K562 (cell line): ENCODE data around the gene SOHLH1. TPM values are rescaled to one million over a fixed set of nuclear protein-coding genes. Genes with fewer than 3 reads are reported as not detected.

Experiments
- ATAC-seq: fragments of 200-7000 bp; cut with Tn5 transposase; 3 replicates; pipeline ENCODE4 v1.9.1; 2020; ENCODE audit warnings: moderate library complexity
- BruUV-seq: library from RNA; stranded (reverse); fragments of 400-500 nt; replicated peaks from 2 replicates; lab custom pipeline; 2021; lab: Mats Ljungman, UMichigan
- CTCF ChIA-PET: fragments of 300-600 bp; formaldehyde crosslinking; extraction: SDS; loops from one replicate; lab custom pipeline; 2021; ENCODE audit warnings: low intra/inter-chr PET ratio; lab: Yijun Ruan, JAX
- POLR2A ChIA-PET: fragments of 300-600, 350-650 bp; sonication (Branson Sonifier 250); formaldehyde crosslinking; extraction: SDS; loops from one replicate; lab custom pipeline; 2021; ENCODE audit warnings: antibody characterized with exemption, inconsistent platforms; lab: Yijun Ruan, JAX
- DNase-seq, 4 experiments: peaks; one replicate each; pipeline versions ENCODE4 v3.0.0 to v3.0.0-alpha.2; 2011 to 2018; ENCODE audit warnings: low spot score in 3 of 4, mixed read lengths in 3 of 4; ENCODE audit errors: extremely low read depth in 1 of 4
- FAIRE-seq: peaks from 2 replicates; lab custom pipeline; 2011; peaks lifted over from hg19 to GRCh38; lab: Jason Lieb, UNC
- H2AFZ ChIP-seq: 2 replicates; pipeline ENCODE4 v1.6.0; 2011; ENCODE audit warnings: low read depth, low read length, control low read depth, inconsistent platforms
- H3K27ac ChIP-seq: fragments of 200-600 bp; 3 replicates; pipeline ENCODE4 v1.8.0; 2011; ENCODE audit warnings: low read depth, mild to moderate bottlenecking, control low read depth, inconsistent platforms, low read length, moderate library complexity, mixed read lengths; ENCODE audit errors: extremely low read depth
- H3K27me3 ChIP-seq, 2 experiments: fragments of 300-600 bp in 1 of 2; 2 replicates in 1 of 2; 3 replicates in 1 of 2; pipeline versions ENCODE4 v1.6.0 to v1.8.0; 2011; ENCODE audit warnings: inconsistent platforms in 2 of 2, low read length in 2 of 2, mild to moderate bottlenecking in 1 of 2, mixed read lengths in 1 of 2, moderate library complexity in 1 of 2; ENCODE audit not compliant: control insufficient read depth in 2 of 2, insufficient read depth in 2 of 2
- H3K36me3 ChIP-seq: fragments of 300-600 bp; 3 replicates; pipeline ENCODE4 v1.8.0; 2011; ENCODE audit warnings: mild to moderate bottlenecking, low read length, inconsistent platforms; ENCODE audit not compliant: control insufficient read depth, insufficient read depth
- H3K4me1 ChIP-seq, 2 experiments: fragments of 200-600 bp in 1 of 2; replicated peaks in 1 of 2; 2 replicates in 1 of 2; 3 replicates in 1 of 2; pipeline versions ENCODE4 v1.5.1 to v1.8.0; 2011; ENCODE audit warnings: inconsistent platforms in 2 of 2, low read length in 2 of 2, mild to moderate bottlenecking in 1 of 2, mixed read lengths in 1 of 2, moderate library complexity in 1 of 2; ENCODE audit not compliant: control insufficient read depth in 2 of 2, insufficient read depth in 2 of 2
- H3K4me2 ChIP-seq: 2 replicates; pipeline ENCODE4 v1.6.1; 2011; ENCODE audit warnings: low read length, control low read depth, inconsistent platforms, mixed read lengths; ENCODE audit not compliant: insufficient read depth
- H3K4me3 ChIP-seq: fragments of 200-600 bp; sonication (generic), shearing (Covaris generic); 2 replicates; pipeline ENCODE4 v1.5.1; 2016; ENCODE audit warnings: control low read depth, inconsistent platforms
- H3K79me2 ChIP-seq: fragments of 200-600 bp; 3 replicates; pipeline ENCODE4 v1.8.0; 2011; ENCODE audit warnings: low read length, inconsistent platforms; ENCODE audit not compliant: control insufficient read depth, insufficient read depth
- H3K9ac ChIP-seq, 2 experiments: 2 replicates each; pipeline versions ENCODE4 v1.6.0 to v1.6.1; 2011; ENCODE audit warnings: low read depth in 2 of 2, low read length in 2 of 2, control low read depth in 1 of 2, inconsistent platforms in 1 of 2, mild to moderate bottlenecking in 1 of 2, mixed read lengths in 1 of 2; ENCODE audit not compliant: insufficient read depth in 1 of 2
- H3K9me1 ChIP-seq: one replicate; pipeline ENCODE4 v1.6.0; 2011; ENCODE audit warnings: inconsistent platforms, mild to moderate bottlenecking, low read length, moderate library complexity; ENCODE audit not compliant: control insufficient read depth, insufficient read depth
- H3K9me3 ChIP-seq: replicated peaks from 2 replicates; pipeline ENCODE4 v1.5.1; 2011; ENCODE audit warnings: low read depth, low read length, inconsistent platforms; ENCODE audit not compliant: control insufficient read depth, insufficient read depth
- H4K20me1 ChIP-seq: replicated peaks from 2 replicates; pipeline ENCODE4 v1.6.1; 2011; ENCODE audit warnings: low read length, inconsistent platforms, mixed read lengths; ENCODE audit not compliant: control insufficient read depth, insufficient read depth
- ATF7 ChIP-seq: fragments of 450-650 bp; IDR thresholded peaks from 2 replicates; pipeline ENCODE4 v1.7.1; 2014; ENCODE audit warnings: mild to moderate bottlenecking, moderate library complexity
- FOXK1 ChIP-seq: sonication (generic); formaldehyde crosslinking; IDR thresholded peaks from 2 replicates; pipeline ENCODE4 v1.8.0; 2022; ENCODE audit warnings: missing genetic modification reagents, mild to moderate bottlenecking, borderline replicate concordance
- HCFC1 ChIP-seq: IDR thresholded peaks from 2 replicates; pipeline ENCODE4 v1.6.1; 2012; ENCODE audit warnings: low read depth, low read length, improper control_type of control experiment
- KAT8 ChIP-seq: fragments of 450-650 bp; IDR thresholded peaks from 2 replicates; pipeline ENCODE4 v1.6.1; 2016; ENCODE audit warnings: low read depth, mild to moderate bottlenecking
- MAZ ChIP-seq, 2 experiments: fragments of 450-650 bp in 1 of 2; sonication (generic) in 1 of 2; formaldehyde crosslinking; IDR thresholded peaks in 1 of 2; conservative IDR thresholded peaks in 1 of 2; 2 replicates each; pipeline versions ENCODE4 v1.4.0 to v1.5.0; 2020; ENCODE audit warnings: mild to moderate bottlenecking in 1 of 2, missing genetic modification reagents in 1 of 2
- OTX1 ChIP-seq: fragments of 450-650 bp; formaldehyde crosslinking; IDR thresholded peaks from 2 replicates; pipeline ENCODE4 v1.4.0; 2022; ENCODE audit warnings: mild to moderate bottlenecking
- POLR2B ChIP-seq: fragments of 450-650 bp; IDR thresholded peaks from 2 replicates; pipeline ENCODE4 v1.6.1; 2018; ENCODE audit warnings: low read depth; ENCODE audit not compliant: partially characterized antibody
- POU5F1 ChIP-seq: fragments of 150-350 bp; IDR thresholded peaks from 2 replicates; pipeline ENCODE4 v1.6.1; 2014; ENCODE audit warnings: borderline replicate concordance, low read length, low read depth, mild to moderate bottlenecking; ENCODE audit not compliant: partially characterized antibody
- SMAD3 ChIP-seq: fragments of 450-650 bp; formaldehyde crosslinking; conservative IDR thresholded peaks from 2 replicates; pipeline ENCODE4 v1.4.0; 2020; ENCODE audit warnings: mild to moderate bottlenecking
- ZNF644 ChIP-seq: fragments of 200-800 bp; sonication (Bioruptor generic); IDR thresholded peaks from 2 replicates; pipeline ENCODE4 v1.6.1; 2016; ENCODE audit warnings: low read depth, missing genetic modification characterization, missing compliant biosample characterization
- WGBS: fragments of 100-300 bp; shearing (Covaris generic); methylation state at CpG from one replicate; pipeline ENCODE4 v1.1.6; 2016; ENCODE audit warnings: low coverage, mixed read lengths; ENCODE audit not compliant: insufficient coverage; ENCODE audit errors: missing lambda C conversion rate; 5-methylcytosine and 5-hydroxymethylcytosine counted together
- in situ Hi-C: fragments of 300-500 bp; cut with MboI; formaldehyde crosslinking; loops from 4 replicates; pipeline ENCODE4 v1.15.0; 2018; ENCODE audit warnings: inconsistent platforms, mixed read lengths
- intact Hi-C: fragments of 100-400 bp; cut with micrococcal nuclease; formaldehyde crosslinking; loops from 2 replicates; pipeline ENCODE4 v1.14.2; 2022
- polyA plus RNA-seq, 8 experiments: library from polyadenylated mRNA; depleted of rRNA in 4 of 8; stranded (reverse) in 5 of 8; unstranded in 3 of 8; fragments of >200 nt; fragmentation: Nextera tagmentation in 2 of 8; fragmentation: Illumina TruSeq in 1 of 8; extraction: Ambion mirVana in 2 of 8; extraction: Trizol in 1 of 8; gene quantifications; 2 replicates each; pipeline versions ENCODE4 v1.2.1 to v1.2.3, GENCODE V29; 2011 to 2014; ENCODE audit warnings: inconsistent platforms in 1 of 8, missing spikeins in 1 of 8
- total RNA-seq, 7 experiments: library from RNA; depleted of rRNA in 6 of 7; stranded (reverse); fragments of >200 nt in 6 of 7; fragmentation: Illumina TruSeq in 2 of 7; extraction: Trizol in 2 of 7; gene quantifications; 2 replicates each; pipeline versions ENCODE4 v1.2.1 to v1.2.3, GENCODE V29; 2011 to 2021; ENCODE audit warnings: low replicate concordance in 1 of 7
- TF ChIP-seq, protein P1 (sequence below): fragments of 250-450 bp; sonication (Bioruptor Pico); IDR thresholded peaks from 2 replicates; pipeline ENCODE4 v1.4.0; 2020; ENCODE audit warnings: borderline replicate concordance
- TF ChIP-seq, protein P2 (sequence below): sonication (generic); formaldehyde crosslinking; IDR thresholded peaks from 2 replicates; pipeline ENCODE4 v1.5.0; 2020; ENCODE audit warnings: missing genetic modification reagents

Gene SOHLH1
- total and polyA plus RNA-seq, 9 of the 15 experiments (the other 6 are each of a cell fraction or from before 2014, with no cell fraction given), result 0.17 to 0.41 (median 0.29) TPM; not detected in 6

DNA sequence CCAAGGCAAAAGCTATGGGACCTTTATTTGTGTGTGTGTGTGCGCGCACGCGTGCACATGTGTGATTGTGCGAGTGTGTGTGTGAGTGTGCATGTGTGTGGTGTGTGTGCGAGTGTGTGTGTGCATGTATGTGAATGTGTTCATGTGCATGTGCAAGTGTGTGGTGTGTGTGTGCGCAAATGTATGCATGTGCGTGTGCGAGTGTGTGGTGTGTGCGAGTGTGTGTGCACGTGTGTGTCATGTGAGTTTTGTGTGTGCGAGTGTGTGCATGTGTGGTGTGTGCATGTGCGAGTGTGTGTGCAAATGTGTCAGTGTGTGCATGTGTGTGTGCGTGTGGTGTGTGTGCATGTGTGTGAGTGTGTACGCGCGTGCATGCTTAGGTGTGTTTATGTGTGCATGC, 48.9 kb downstream of the SOHLH1 start:
- no peaks in the 10 kb centered on the region for H4K20me1 ChIP-seq
- H3K36me3 ChIP-seq, result no peaks in the 10 kb centered on the region
- H3K27me3 ChIP-seq, result peaks cover 0 to 12% of the 10 kb centered on the region in 2 experiments; a peak in 2 of 5 replicates
- H3K4me1 ChIP-seq, result no peaks in the 10 kb centered on the region
- H3K79me2 ChIP-seq, result no peaks in the 10 kb centered on the region
- FAIRE-seq, result no peak
- intact Hi-C loops (no loop called here), in situ Hi-C loops (no loop called here)
- no peaks in the 10 kb centered on the region for H3K9me1 ChIP-seq
- ChIA-PET CTCF (no interaction called here), POLR2A (no interaction called here)
- H2AFZ ChIP-seq, result no peak overlapping the region
- H3K9ac ChIP-seq, result no peak overlapping the region
- no peak for ATAC-seq
- no peak for DNase-seq
- no peak overlapping the region for H3K27ac ChIP-seq
- TF ChIP-seq HCFC1 (no peak), FOXK1 (CRISPR knock-in tag) (no peak)
- TF ChIP-seq, protein P1, sequence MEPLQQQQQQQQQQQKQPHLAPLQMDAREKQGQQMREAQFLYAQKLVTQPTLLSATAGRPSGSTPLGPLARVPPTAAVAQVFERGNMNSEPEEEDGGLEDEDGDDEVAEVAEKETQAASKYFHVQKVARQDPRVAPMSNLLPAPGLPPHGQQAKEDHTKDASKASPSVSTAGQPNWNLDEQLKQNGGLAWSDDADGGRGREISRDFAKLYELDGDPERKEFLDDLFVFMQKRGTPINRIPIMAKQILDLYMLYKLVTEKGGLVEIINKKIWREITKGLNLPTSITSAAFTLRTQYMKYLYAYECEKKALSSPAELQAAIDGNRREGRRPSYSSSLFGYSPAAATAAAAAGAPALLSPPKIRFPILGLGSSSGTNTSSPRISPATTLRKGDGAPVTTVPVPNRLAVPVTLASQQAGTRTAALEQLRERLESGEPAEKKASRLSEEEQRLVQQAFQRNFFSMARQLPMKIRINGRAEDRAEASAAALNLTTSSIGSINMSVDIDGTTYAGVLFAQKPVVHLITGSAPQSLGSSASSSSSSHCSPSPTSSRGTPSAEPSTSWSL (CRISPR knock-in tag), result no peak
- 12% methylated on average over 17 of the region's 17 CpGs for WGBS
- no TSS peak for BruUV-seq
- H3K4me2 ChIP-seq, result no peak overlapping the region
- no peak overlapping the region for H3K4me3 ChIP-seq
- H3K9me3 ChIP-seq, result peaks cover 5% of the 10 kb centered on the region

DNA sequence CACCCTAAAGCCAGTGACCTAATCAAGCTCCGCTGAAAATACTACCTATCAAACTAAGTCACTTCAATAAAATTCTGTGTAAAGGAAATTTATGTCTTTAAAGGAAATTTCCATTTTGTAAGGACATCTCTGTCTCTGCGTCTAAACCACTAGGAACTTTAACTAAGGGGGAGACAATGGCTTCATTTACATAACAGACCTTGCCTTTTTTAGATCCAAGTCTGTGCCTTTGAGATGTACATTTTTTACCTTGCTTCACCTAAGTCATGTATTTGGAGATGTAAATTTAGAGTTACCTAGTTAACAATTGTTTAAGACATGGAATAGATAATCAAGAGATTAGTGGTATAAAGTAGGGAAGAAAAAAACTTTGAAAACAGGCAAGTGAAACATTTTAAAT, 49.8 kb downstream of the SOHLH1 start:
- no peak for TF ChIP-seq POU5F1
- TF ChIP-seq ZNF644, result no peak
- TF ChIP-seq ATF7, result no peak
- no peak for TF ChIP-seq POLR2B
- no peak for TF ChIP-seq KAT8
- no peak for TF ChIP-seq SMAD3
- TF ChIP-seq MAZ (CRISPR knock-in tag; conservative IDR thresholded peaks at IDR 0.05 in 1 of 2, IDR thresholded peaks at IDR 0.05 in 1 of 2), result no peak
- TF ChIP-seq OTX1 (CRISPR knock-in tag), result no peak
- TF ChIP-seq, protein P2, sequence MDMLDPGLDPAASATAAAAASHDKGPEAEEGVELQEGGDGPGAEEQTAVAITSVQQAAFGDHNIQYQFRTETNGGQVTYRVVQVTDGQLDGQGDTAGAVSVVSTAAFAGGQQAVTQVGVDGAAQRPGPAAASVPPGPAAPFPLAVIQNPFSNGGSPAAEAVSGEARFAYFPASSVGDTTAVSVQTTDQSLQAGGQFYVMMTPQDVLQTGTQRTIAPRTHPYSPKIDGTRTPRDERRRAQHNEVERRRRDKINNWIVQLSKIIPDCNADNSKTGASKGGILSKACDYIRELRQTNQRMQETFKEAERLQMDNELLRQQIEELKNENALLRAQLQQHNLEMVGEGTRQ (CRISPR knock-in tag), result no peak
- 5% methylated on average over 2 of the region's 2 CpGs for WGBS

More for the DNA sequence above, 49.8 kb downstream of the SOHLH1 start:
- no peak overlapping the region for H2AFZ ChIP-seq
- CTCF ChIA-PET, result no interaction called here
- no peaks in the 10 kb centered on the region for H3K9me1 ChIP-seq
- no peak overlapping the region for H3K4me2 ChIP-seq
- intact Hi-C loops, result no loop called here
- ATAC-seq, result no peak
- POLR2A ChIA-PET, result no interaction called here
- H3K9me3 ChIP-seq, result peaks cover 10% of the 10 kb centered on the region
- no peak for DNase-seq
- H3K36me3 ChIP-seq, result no peaks in the 10 kb centered on the region
- 0 out of 5 replicates have a peak, but pooled peaks cover 0 to 3% of the 10 kb centered on the region in 2 experiments for H3K27me3 ChIP-seq
- FAIRE-seq, result no peak
- no peaks in the 10 kb centered on the region for H3K79me2 ChIP-seq
- H3K4me1 ChIP-seq, result no peaks in the 10 kb centered on the region
- H3K4me3 ChIP-seq, result no peak overlapping the region
- in situ Hi-C loops, result no loop called here
- BruUV-seq, result no TSS peak
- no peak overlapping the region for H3K27ac ChIP-seq
- H4K20me1 ChIP-seq, result no peaks in the 10 kb centered on the region
- no peak overlapping the region for H3K9ac ChIP-seq
